ENCODE measurements around the gene EYS. TPM values are rescaled to one million over a fixed set of nuclear protein-coding genes. Genes with fewer than 3 reads are reported as not detected.

EYS gene
- total RNA-seq, 2 experiments from 2014 or later, result not detected

DNA sequence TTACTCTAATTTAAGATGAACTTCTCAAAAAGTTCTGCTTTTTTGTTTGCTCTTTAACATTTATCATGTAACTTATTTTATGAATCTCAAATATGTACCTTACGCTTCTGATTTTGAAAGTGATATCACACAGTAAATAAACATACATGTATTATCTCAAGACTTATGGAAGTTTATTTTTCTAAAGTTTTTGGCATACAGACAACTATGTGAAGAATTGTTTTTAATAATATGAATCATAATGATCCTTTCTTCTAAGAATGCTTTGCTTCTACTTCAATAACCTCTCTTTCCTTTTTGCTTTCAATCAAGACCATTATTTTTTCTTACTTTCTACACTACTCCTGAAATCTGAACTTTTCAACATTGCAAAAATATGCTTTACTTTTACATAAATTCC lies 816.4 kb downstream of the EYS start:
- CTCF ChIA-PET, result no interaction called here
- H3K27me3 Mint-ChIP-seq (ENCODE audit: low read depth), result no peaks in the 10 kb centered on the region
- H3K4me3 Mint-ChIP-seq, result no peak overlapping the region
- no peaks in the 10 kb centered on the region for H3K36me3 Mint-ChIP-seq (ENCODE audit: low read depth)
- intact Hi-C loops (cut with micrococcal nuclease), result no loop called here
- no peaks in the 10 kb centered on the region for H3K4me1 Mint-ChIP-seq (ENCODE audit: low read depth)
- no peak for DNase-seq
- H3K27ac Mint-ChIP-seq, result no peak overlapping the region
- H3K9me3 Mint-ChIP-seq, result peaks cover 4% of the 10 kb centered on the region

DNA sequence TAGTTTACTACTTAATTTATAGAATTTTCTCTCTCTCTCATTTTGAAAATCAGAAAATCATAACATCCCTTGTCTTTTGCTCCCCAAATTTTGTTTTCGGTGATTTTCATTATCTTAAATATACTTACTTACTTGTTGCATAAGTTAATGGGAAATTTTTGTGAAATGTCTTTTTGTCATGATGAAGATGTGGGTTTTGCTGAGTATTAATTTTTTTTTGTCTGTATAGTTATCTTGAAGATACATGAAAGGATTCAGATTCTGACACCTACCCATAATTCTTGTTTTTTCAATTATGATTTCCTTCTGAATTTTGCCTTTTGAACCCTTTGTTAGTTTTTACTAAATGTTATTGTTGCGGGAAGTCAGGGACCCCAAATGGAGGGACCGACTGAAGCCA lies 817.9 kb downstream of the EYS start:
- Mint-ChIP-seq H3K4me3 (no peak overlapping the region), H3K36me3 (ENCODE audit: low read depth) (no peaks in the 10 kb centered on the region), H3K27me3 (ENCODE audit: low read depth) (no peaks in the 10 kb centered on the region), H3K9me3 (peaks cover 4% of the 10 kb centered on the region), H3K27ac (no peak overlapping the region), H3K4me1 (ENCODE audit: low read depth) (no peaks in the 10 kb centered on the region)
- DNase-seq, result no peak
- CTCF ChIA-PET, result no interaction called here
- intact Hi-C loops (cut with micrococcal nuclease), result no loop called here

DNA sequence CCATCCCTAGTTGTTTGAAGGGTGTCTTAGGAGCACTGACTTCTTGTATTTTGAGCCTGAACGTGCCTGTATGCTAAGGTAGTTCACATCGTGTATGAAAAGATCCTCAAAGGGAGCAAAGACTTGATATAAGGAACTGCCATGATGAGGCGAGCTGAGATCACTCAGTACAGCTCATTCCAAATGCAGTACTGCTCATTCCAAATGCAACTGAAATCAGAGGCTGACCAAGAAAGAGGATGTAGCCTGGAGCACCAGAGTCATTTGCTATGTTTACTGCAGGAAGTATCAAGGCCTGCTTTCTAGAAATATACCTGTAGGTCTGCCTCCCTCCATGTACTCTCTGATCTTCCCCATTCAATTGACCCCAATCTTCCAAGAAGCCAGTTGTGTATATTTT lies 832.2 kb downstream of the EYS start:
- intact Hi-C loops (cut with micrococcal nuclease), result no loop called here
- DNase-seq, result no peak
- H3K9me3 Mint-ChIP-seq, result peaks cover 20% of the 10 kb centered on the region
- no peaks in the 10 kb centered on the region for H3K36me3 Mint-ChIP-seq (ENCODE audit: low read depth)
- no peak overlapping the region for H3K4me3 Mint-ChIP-seq
- no peaks in the 10 kb centered on the region for H3K4me1 Mint-ChIP-seq (ENCODE audit: low read depth)
- CTCF ChIA-PET, result no interaction called here
- no peak overlapping the region for H3K27ac Mint-ChIP-seq
- H3K27me3 Mint-ChIP-seq (ENCODE audit: low read depth), result no peaks in the 10 kb centered on the region

DNA sequence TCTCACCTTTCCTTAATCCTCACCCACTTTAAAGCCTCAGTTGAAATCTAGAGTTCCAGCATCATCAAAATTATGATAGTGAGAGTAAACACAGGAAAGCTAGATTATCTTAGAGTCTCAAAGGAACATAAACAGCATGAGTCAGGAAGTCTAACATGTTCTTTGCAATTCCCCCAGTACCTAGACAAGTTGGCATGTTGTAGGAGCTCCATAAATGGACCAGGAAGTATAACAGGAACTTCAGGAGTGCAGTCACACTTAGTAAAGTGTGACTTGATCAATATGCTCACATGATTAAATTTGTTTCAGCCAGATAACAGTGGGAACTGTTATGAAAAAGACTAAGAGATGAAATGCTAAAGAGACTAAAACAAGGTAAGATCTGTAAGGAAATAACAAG lies 834.4 kb downstream of the EYS start:
- no peak for DNase-seq
- intact Hi-C loops (cut with micrococcal nuclease), result no loop called here
- H3K27me3 Mint-ChIP-seq (ENCODE audit: low read depth), result no peaks in the 10 kb centered on the region
- CTCF ChIA-PET, result no interaction called here
- no peaks in the 10 kb centered on the region for H3K4me1 Mint-ChIP-seq (ENCODE audit: low read depth)
- H3K9me3 Mint-ChIP-seq, result peaks cover 16% of the 10 kb centered on the region
- H3K4me3 Mint-ChIP-seq, result no peak overlapping the region
- no peak overlapping the region for H3K27ac Mint-ChIP-seq
- H3K36me3 Mint-ChIP-seq (ENCODE audit: low read depth), result no peaks in the 10 kb centered on the region

DNA sequence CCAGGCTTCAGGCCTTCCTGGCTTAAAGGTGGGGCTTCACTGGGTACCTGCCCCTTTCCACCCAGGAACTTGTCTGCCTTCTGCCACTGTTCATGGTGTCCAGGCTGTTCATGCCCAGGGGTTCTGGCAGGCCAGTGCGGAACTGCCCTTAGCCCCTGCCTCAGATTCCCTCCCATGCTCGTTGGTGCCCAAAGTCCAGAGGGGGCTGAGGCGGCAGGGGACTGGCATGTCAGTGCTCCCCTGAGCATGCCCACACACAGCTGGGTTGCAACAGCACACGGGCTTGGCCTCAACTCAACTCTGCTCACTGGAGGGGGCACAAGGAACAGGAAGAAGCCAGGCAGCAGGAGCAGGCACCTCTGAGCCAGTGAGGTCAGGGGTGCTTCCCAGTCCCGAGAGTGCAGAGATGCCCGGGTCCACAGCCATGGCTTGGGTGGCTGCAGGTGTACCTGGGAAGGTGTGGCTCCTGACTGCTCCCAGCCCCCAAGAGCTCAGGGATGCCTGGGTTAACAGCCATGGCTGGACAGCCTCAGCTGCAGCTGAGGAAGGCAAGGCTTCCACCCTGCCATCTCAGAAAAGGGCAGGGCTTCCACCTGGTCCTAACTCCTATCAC lies 845.9 kb downstream of the EYS start:
- CTCF ChIA-PET, result no interaction called here
- no peak for DNase-seq
- Mint-ChIP-seq H3K27me3 (ENCODE audit: low read depth) (no peaks in the 10 kb centered on the region), H3K36me3 (ENCODE audit: low read depth) (no peaks in the 10 kb centered on the region), H3K9me3 (peaks cover 2% of the 10 kb centered on the region), H3K27ac (no peak overlapping the region), H3K4me1 (ENCODE audit: low read depth) (no peaks in the 10 kb centered on the region), H3K4me3 (no peak overlapping the region)
- intact Hi-C loops (cut with micrococcal nuclease), result no loop called here

DNA sequence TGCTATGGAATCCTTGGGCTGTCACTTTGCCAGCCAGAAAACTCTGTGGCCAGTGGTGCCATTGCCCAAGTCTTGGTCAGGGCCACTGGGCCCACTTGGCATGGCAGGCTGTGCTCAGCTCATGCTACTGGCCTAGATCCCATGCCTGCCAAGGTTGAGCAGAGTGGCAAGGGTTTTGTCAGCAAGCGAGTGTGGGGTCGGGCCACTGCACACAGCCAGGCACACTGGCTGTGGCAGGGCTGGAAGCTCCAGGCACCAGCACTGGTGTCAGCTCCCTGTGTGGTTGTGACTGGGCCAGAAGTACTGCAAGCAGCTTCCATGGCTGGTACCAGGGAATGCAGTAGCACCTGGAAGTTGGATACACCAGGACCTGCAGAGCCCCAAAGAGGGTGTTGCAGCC lies 846.8 kb downstream of the EYS start:
- CTCF ChIA-PET, result no interaction called here
- H3K27me3 Mint-ChIP-seq (ENCODE audit: low read depth), result no peaks in the 10 kb centered on the region
- intact Hi-C loops (cut with micrococcal nuclease), result no loop called here

DNA sequence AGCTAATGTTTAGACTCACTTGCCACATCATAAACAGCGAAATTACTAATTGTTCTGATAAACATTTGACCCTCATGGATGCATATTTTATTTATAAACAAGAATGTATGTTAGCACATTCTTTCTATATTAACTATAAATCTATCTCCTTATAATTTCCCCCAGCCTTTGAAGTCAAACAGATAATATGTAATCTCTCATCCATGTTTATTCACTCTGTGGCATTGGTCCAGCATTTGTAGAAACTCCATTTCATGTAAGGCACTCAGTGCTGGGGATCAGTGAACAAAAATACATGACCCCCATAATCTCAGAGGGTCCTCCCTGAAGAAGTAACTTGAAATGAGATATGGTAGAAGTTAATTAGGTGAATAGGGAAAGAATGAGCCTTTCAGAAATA lies 856.9 kb downstream of the EYS start:
- no peak for DNase-seq
- no peaks in the 10 kb centered on the region for H3K4me1 Mint-ChIP-seq (ENCODE audit: low read depth)
- H3K4me3 Mint-ChIP-seq, result no peak overlapping the region
- intact Hi-C loops (cut with micrococcal nuclease), result no loop called here
- no peak overlapping the region for H3K27ac Mint-ChIP-seq
- H3K36me3 Mint-ChIP-seq (ENCODE audit: low read depth), result no peaks in the 10 kb centered on the region
- H3K27me3 Mint-ChIP-seq (ENCODE audit: low read depth), result no peaks in the 10 kb centered on the region
- H3K9me3 Mint-ChIP-seq, result peaks cover 4% of the 10 kb centered on the region
- CTCF ChIA-PET, result no interaction called here

More for the DNA sequence above, 846.8 kb downstream of the EYS start:
- Mint-ChIP-seq H3K36me3 (ENCODE audit: low read depth) (no peaks in the 10 kb centered on the region), H3K27ac (no peak overlapping the region), H3K4me3 (no peak overlapping the region), H3K9me3 (peaks cover 6% of the 10 kb centered on the region), H3K4me1 (ENCODE audit: low read depth) (no peaks in the 10 kb centered on the region)
- no peak for DNase-seq

DNA sequence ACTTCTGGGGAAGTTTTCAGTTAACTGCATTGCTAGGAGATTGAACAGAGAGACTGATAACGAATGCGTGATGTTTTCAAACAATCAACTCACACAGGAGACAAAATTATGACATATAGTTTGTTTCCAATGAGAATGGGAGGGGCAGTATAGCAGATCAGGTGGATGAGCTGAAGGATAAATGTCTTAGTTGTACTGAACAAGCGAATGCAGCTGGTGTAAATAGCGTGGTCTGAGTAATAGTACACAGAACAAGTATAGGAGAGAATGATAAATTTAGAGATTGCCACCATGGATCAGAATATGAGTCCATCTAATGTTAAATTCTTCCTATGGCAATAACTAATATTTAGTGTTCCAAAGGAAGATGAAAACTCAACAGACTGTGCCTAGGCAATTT lies 858.6 kb downstream of the EYS start:
- Mint-ChIP-seq H3K36me3 (ENCODE audit: low read depth) (no peaks in the 10 kb centered on the region), H3K4me1 (ENCODE audit: low read depth) (no peaks in the 10 kb centered on the region), H3K4me3 (no peak overlapping the region), H3K27ac (no peak overlapping the region), H3K27me3 (ENCODE audit: low read depth) (no peaks in the 10 kb centered on the region), H3K9me3 (peaks cover 6% of the 10 kb centered on the region)
- intact Hi-C loops (cut with micrococcal nuclease), result no loop called here
- CTCF ChIA-PET, result no interaction called here
- no peak for DNase-seq

DNA sequence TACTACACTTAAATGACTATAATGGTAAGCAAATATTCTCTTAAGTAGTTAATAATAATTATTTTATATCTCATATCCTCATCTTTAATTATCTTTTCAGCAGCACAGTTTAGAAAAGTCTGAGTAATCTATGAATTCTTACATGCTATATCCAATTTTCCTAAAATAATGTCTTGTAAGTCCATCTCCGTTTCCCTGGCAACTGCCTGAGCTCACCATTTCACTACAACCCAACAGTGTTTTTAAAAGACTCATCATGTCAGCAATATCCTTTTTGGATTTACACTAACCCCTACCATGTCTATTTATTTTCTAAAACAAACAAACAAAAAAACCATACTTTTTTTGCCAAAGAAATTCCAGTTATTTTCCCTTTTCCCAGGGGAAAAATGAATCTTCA lies 859.6 kb downstream of the EYS start:
- intact Hi-C loops (cut with micrococcal nuclease), result no loop called here
- Mint-ChIP-seq H3K4me3 (no peak overlapping the region), H3K4me1 (ENCODE audit: low read depth) (no peaks in the 10 kb centered on the region), H3K27me3 (ENCODE audit: low read depth) (no peaks in the 10 kb centered on the region), H3K9me3 (peaks cover 10% of the 10 kb centered on the region), H3K36me3 (ENCODE audit: low read depth) (no peaks in the 10 kb centered on the region), H3K27ac (no peak overlapping the region)
- DNase-seq, result no peak
- CTCF ChIA-PET, result interaction anchor here (0.7 kb wide), 1 partner anchor 821 kb away, joined by 3 read pairs; no protein-coding TSS in a partner anchor

DNA sequence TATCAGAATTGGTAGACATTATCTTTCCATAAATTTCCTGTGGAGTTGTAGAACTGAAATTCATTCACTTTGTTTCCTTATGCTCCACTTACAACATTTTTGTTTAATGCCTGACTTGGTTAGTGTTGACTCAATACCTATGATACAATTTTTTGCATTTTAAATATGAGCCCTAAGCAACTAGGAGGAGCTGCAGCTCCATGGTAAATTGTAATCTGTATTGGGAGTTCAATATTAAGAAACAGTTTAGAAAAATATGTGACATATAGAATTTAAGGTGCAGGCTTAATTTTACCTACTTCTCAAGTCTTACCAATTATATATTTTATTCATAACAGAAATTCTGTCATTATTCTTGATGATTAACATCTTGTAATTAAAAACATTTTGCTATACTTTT lies 868.3 kb downstream of the EYS start:
- Mint-ChIP-seq H3K4me3 (no peak overlapping the region), H3K36me3 (ENCODE audit: low read depth) (no peaks in the 10 kb centered on the region)

DNA sequence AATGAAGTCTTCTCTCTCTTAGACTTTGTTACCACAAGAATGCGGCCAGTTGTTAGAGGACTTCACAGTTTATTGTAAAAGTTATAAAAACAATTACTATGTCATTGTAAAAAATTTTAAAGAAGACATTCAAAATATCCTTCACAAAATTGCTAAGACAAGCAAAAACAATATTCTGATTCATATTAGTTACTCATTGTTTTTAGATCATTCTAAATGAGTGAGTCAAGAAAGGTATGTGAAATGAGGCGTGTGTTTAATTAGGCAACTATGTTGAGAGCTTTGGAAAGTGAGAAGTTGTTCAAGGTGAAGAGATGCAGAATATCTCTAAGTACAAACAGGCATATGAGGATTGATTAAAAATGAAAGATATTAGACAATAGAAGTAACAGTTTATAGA lies 875.3 kb downstream of the EYS start:
- no peaks in the 10 kb centered on the region for H3K4me1 Mint-ChIP-seq (ENCODE audit: low read depth)
- intact Hi-C loops (cut with micrococcal nuclease), result no loop called here
- H3K27me3 Mint-ChIP-seq (ENCODE audit: low read depth), result no peaks in the 10 kb centered on the region
- CTCF ChIA-PET, result no interaction called here
- peaks cover 2% of the 10 kb centered on the region for H3K9me3 Mint-ChIP-seq
- no peaks in the 10 kb centered on the region for H3K36me3 Mint-ChIP-seq (ENCODE audit: low read depth)
- H3K27ac Mint-ChIP-seq, result no peak overlapping the region
- DNase-seq, result no peak
- H3K4me3 Mint-ChIP-seq, result no peak overlapping the region

More for the DNA sequence above, 868.3 kb downstream of the EYS start:
- no peaks in the 10 kb centered on the region for H3K4me1 Mint-ChIP-seq (ENCODE audit: low read depth)
- no peak overlapping the region for H3K27ac Mint-ChIP-seq
- CTCF ChIA-PET, result no interaction called here
- no peak for DNase-seq
- intact Hi-C loops (cut with micrococcal nuclease), result no loop called here
- H3K9me3 Mint-ChIP-seq, result peaks cover 9% of the 10 kb centered on the region
- no peaks in the 10 kb centered on the region for H3K27me3 Mint-ChIP-seq (ENCODE audit: low read depth)

DNA sequence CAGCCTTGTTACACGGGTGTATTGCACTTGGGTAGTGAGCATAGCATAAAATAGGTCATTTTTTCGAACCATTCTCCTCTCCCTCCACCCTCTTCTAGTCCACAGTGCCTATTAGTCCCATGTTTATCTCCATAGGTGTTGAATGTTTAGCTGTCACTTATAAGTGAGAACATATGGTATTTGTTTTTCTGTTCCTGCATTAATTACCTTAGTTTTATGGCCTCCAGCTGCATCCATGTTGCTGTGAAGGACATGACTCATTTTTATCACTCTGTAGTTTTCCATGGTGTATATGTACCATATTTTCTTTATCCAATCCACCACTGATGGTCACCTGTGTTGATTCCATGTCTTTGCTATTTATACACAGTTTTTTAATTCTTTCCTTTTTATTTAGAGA lies 889.5 kb downstream of the EYS start:
- DNase-seq, result no peak
- Mint-ChIP-seq H3K27ac (no peak overlapping the region), H3K9me3 (no peaks in the 10 kb centered on the region), H3K27me3 (ENCODE audit: low read depth) (no peaks in the 10 kb centered on the region), H3K4me3 (no peak overlapping the region), H3K36me3 (ENCODE audit: low read depth) (no peaks in the 10 kb centered on the region), H3K4me1 (ENCODE audit: low read depth) (no peaks in the 10 kb centered on the region)
- CTCF ChIA-PET, result no interaction called here
- intact Hi-C loops (cut with micrococcal nuclease), result no loop called here

DNA sequence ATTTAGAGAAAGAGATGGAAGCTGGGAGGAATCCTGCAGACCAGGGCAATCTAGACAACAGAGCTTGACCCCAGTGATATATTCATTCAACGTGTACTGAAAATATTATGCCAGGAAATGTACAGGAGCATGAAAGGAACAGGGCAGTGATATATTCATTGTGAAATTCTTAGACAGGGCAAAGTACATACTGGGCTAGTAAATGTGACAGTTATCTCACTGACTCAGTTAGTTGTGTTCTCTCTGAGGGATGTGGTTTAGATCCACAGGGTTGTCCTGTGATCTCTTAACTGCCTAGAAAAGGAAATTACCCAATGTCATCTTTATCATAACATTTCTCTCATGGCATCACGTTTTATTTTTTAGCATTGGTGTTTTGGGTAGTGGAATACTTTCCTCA lies 891.3 kb downstream of the EYS start:
- H3K27me3 Mint-ChIP-seq (ENCODE audit: low read depth), result no peaks in the 10 kb centered on the region
- H3K9me3 Mint-ChIP-seq, result peaks cover 2% of the 10 kb centered on the region
- no peaks in the 10 kb centered on the region for H3K4me1 Mint-ChIP-seq (ENCODE audit: low read depth)
- DNase-seq, result no peak
- intact Hi-C loops (cut with micrococcal nuclease), result no loop called here
- no peak overlapping the region for H3K27ac Mint-ChIP-seq
- H3K4me3 Mint-ChIP-seq, result no peak overlapping the region
- CTCF ChIA-PET, result no interaction called here
- H3K36me3 Mint-ChIP-seq (ENCODE audit: low read depth), result no peaks in the 10 kb centered on the region

DNA sequence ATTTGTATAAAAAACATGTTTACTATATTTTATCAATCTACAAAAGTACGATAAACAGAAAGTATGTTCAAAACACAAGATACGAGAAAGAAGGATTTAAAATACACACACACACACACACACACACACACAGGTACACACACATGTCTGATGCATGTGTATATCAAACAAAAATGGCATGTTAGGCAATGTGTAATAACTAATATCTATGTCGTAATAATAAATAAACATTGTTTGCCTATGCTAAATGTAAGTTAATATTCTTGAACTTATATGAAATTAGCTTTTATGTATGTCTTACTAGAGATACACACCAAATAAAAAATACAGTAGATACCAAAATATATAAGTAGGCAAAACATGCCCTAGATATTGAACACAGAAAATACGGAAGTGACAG lies 894.9 kb downstream of the EYS start:
- Mint-ChIP-seq H3K4me3 (no peak overlapping the region), H3K27ac (no peak overlapping the region), H3K4me1 (ENCODE audit: low read depth) (no peaks in the 10 kb centered on the region), H3K9me3 (peaks cover 2% of the 10 kb centered on the region), H3K27me3 (ENCODE audit: low read depth) (no peaks in the 10 kb centered on the region), H3K36me3 (ENCODE audit: low read depth) (no peaks in the 10 kb centered on the region)
- intact Hi-C loops (cut with micrococcal nuclease), result no loop called here
- CTCF ChIA-PET, result interaction anchor here (0.6 kb wide), 1 partner anchor 806 kb away, joined by 3 read pairs; no protein-coding TSS in a partner anchor
- no peak for DNase-seq

Data from activated naive CD4-positive, alpha-beta T cell treated with anti-CD3 and anti-CD28 coated beads for 36 hours (primary cell).